Middle frontal gyrus (tissue), 1 donor: ENCODE data around the gene NELL1.

Experiments used
- DNase-seq: peaks from one replicate; pipeline ENCODE4 v3.0.0-alpha.2; 2015; ENCODE audit warnings: low spot score; ENCODE audit errors: extremely low spot score

Gene NELL1

GRCh38 chr11:20668131-20668809 lies 1.1 kb upstream of the NELL1 start:
- DNase-seq = no peak

GRCh38 chr11:20669820-20670684 lies 666 bp downstream of the NELL1 start:
- DNase-seq = no peak

- DNase-seq = no peak
These were observed 1.6 kb downstream of the NELL1 start for GRCh38 chr11:20670932-20671403.

- DNase-seq = no peak
These were observed 2.6 kb downstream of the NELL1 start for GRCh38 chr11:20671856-20672546.

GRCh38 chr11:20672575-20672974 lies 3.2 kb downstream of the NELL1 start:
- no peak for DNase-seq

GRCh38 chr11:20676658-20677057 lies 7.3 kb downstream of the NELL1 start:
- no peak for DNase-seq

- no peak for DNase-seq
These were observed 19.4 kb downstream of the NELL1 start for GRCh38 chr11:20688761-20689160.

- DNase-seq = no peak
These were observed 38.5 kb downstream of the NELL1 start for GRCh38 chr11:20707876-20708275.

GRCh38 chr11:20712912-20713311 lies 43.5 kb downstream of the NELL1 start:
- no peak for DNase-seq

GRCh38 chr11:20715464-20715863 lies 46.1 kb downstream of the NELL1 start:
- DNase-seq = no peak

GRCh38 chr11:20715931-20716330 lies 46.5 kb downstream of the NELL1 start:
- no peak for DNase-seq

GRCh38 chr11:20719821-20720220 lies 50.4 kb downstream of the NELL1 start:
- no peak for DNase-seq

GRCh38 chr11:20723366-20723765 lies 54.0 kb downstream of the NELL1 start:
- DNase-seq = no peak

GRCh38 chr11:20729597-20730105 lies 60.3 kb downstream of the NELL1 start:
- DNase-seq = no peak

GRCh38 chr11:20731676-20732215 lies 62.4 kb downstream of the NELL1 start:
- DNase-seq = no peak

GRCh38 chr11:20739107-20739506 lies 69.7 kb downstream of the NELL1 start:
- no peak for DNase-seq

GRCh38 chr11:20739577-20739976 lies 70.2 kb downstream of the NELL1 start:
- DNase-seq = no peak

- DNase-seq = no peak
These were observed 85.5 kb downstream of the NELL1 start for GRCh38 chr11:20754933-20755332.

GRCh38 chr11:20759541-20759940 lies 90.2 kb downstream of the NELL1 start:
- no peak for DNase-seq

GRCh38 chr11:20760811-20761210 lies 91.4 kb downstream of the NELL1 start:
- DNase-seq = no peak

GRCh38 chr11:20762116-20762844 lies 92.9 kb downstream of the NELL1 start:
- DNase-seq = no peak
